GM10266 (cell line): ENCODE data around the gene TMEM255B.
A peak's percentile ranks its signal among the peaks of the same experiment; 100 is the strongest.

ENCODE experiments used
- DNase-seq: peaks from one replicate; pipeline ENCODE4 v3.0.0; 2012; ENCODE audit errors: extremely low spot score
- TF ChIP-seq, protein P1 (sequence below): IDR thresholded peaks from 2 replicates; pipeline ENCODE4 v1.5.1; 2012; ENCODE audit warnings: mild to moderate bottlenecking, low read depth; ENCODE audit not compliant: control insufficient read depth, insufficient read depth; ENCODE audit errors: missing control alignments

TMEM255B gene

DNA sequence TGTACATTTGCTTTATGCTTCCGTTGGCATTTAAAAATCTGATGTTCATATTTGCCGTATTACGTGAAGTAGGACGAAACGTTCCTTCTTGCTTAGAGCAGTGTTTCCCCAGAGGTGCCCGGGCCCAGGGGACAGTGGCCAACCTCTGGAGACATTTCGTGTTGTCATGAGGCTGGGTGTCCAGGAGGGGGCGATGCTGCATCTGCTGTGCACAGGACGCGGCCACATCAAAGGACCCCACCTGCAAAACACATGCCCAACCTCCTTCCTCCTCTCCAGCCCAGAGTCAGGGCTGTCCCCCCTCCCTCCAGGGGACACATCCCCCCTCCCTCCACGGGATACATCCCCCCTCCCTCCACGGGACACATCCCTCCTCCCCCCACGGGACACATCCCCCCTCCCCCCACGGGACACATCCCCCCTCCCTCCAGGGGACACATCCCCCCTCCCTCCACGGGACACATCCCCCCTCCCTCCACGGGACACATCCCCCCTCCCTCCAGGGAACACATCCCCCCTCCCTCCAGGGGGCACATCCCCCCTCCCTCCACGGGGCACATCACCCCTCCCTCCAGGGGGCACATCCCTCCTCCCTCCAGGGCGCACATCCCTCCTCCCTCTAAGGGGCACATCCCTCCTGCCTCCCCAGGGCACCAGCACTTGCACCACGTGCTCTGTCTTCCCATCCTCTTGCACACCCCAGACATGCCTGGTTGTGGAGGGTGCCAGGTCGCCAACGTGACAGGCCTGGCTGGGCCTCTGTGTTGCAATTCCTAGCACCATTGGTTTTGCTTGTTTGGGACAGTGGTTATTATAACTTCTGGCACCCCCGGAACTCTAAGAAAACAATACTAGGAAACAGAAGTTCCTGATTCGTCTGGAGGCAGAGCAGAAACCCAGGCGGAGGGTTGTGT is 58.2 kb downstream of the TMEM255B start:
- peak; percentile 89 for DNase-seq

DNA sequence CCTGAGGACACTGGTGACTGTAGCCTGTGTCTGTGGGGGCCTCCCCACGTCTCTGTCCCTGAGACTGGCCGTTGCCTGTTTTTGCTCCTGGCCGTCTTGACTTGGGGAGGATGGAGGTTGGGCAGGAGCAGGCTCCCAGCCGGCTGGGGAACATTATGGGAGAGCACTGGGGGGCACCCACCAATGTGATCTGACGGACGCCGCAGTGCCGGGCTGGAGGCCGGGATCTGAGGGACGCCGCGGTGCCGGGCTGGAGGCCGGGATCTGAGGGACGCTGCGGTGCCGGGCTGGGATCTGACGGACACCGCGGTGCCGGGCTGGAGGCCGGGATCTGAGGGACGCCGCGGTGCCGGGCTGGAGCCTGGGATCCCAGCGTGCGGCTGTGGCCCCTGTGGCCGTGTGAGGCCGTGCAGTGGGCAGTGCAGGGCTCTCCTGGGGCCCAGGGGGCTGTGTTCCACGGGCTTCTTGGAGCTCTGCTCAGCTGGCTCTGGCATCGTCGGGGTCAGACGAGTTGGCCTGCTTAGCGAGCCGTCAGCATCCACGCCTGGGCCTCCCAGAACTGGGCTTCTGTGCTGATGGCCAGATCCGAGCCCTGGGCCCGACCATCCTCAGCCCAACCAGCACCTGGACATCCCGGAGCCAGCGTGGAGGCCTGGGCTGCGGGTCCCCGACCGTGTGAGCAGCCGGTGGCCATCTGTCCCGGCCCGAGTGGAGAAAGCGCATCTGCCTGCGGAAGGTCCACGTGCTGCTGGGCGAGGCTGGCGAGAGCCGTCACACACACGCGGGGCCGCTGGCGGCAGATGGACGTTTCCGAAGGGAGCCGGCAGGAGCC is 59.0 kb downstream of the TMEM255B start:
- DNase-seq: no peak
- TF ChIP-seq, protein P1, sequence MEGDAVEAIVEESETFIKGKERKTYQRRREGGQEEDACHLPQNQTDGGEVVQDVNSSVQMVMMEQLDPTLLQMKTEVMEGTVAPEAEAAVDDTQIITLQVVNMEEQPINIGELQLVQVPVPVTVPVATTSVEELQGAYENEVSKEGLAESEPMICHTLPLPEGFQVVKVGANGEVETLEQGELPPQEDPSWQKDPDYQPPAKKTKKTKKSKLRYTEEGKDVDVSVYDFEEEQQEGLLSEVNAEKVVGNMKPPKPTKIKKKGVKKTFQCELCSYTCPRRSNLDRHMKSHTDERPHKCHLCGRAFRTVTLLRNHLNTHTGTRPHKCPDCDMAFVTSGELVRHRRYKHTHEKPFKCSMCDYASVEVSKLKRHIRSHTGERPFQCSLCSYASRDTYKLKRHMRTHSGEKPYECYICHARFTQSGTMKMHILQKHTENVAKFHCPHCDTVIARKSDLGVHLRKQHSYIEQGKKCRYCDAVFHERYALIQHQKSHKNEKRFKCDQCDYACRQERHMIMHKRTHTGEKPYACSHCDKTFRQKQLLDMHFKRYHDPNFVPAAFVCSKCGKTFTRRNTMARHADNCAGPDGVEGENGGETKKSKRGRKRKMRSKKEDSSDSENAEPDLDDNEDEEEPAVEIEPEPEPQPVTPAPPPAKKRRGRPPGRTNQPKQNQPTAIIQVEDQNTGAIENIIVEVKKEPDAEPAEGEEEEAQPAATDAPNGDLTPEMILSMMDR: no peak

More for the DNA sequence above, 58.2 kb downstream of the TMEM255B start:
- TF ChIP-seq, protein P1: peak; percentile 76

DNA sequence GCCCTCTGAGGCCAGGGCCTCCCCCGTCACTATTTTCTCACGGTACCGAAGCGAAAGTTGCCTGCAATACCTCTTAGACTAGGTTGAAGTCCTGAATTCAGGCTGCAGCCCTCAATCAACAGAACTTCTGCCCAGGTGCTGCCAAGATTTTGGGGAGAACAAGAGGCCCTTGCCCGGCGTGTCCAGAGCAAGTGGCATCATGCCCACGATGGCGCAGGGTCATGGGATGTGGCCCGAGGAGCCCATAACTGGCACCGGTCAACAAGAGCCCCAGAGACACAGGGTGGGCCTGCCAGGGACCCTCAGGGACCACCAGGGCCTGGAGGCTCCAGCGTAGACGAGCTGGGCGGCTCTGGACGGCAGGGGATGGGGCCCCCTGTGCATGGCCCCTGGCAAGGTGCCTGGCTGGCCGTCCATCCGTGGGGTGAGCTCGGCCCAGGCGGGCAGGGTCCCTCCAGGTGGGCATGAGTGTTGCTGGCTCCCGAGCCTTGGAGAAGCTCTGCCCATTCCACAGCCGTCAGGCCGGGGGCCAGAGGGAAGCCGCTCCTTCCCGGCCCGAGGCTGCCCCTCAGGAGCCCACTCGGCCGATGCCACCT is 59.8 kb downstream of the TMEM255B start:
- TF ChIP-seq, protein P1: no peak
- no peak for DNase-seq

DNA sequence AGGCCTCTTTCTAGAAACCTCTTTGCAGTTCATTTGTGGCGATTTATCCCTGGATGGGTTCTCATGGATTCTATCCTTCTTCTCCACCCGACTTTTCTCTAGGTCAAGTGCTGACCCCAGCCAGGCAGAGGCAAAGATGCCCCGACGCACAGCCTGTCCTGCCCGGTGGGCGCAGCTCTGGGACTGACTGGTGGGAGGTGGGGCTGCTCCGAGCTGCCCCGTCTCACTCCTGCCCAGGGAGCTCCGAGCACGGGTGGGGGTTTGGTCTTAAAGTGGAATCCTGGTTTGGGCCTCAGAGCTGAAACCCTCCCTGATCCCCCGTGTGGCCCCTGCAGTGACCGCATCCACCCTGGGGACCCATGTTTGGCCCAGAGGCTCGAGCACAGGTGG is 60.3 kb downstream of the TMEM255B start:
- TF ChIP-seq, protein P1: no peak
- DNase-seq: no peak

DNA sequence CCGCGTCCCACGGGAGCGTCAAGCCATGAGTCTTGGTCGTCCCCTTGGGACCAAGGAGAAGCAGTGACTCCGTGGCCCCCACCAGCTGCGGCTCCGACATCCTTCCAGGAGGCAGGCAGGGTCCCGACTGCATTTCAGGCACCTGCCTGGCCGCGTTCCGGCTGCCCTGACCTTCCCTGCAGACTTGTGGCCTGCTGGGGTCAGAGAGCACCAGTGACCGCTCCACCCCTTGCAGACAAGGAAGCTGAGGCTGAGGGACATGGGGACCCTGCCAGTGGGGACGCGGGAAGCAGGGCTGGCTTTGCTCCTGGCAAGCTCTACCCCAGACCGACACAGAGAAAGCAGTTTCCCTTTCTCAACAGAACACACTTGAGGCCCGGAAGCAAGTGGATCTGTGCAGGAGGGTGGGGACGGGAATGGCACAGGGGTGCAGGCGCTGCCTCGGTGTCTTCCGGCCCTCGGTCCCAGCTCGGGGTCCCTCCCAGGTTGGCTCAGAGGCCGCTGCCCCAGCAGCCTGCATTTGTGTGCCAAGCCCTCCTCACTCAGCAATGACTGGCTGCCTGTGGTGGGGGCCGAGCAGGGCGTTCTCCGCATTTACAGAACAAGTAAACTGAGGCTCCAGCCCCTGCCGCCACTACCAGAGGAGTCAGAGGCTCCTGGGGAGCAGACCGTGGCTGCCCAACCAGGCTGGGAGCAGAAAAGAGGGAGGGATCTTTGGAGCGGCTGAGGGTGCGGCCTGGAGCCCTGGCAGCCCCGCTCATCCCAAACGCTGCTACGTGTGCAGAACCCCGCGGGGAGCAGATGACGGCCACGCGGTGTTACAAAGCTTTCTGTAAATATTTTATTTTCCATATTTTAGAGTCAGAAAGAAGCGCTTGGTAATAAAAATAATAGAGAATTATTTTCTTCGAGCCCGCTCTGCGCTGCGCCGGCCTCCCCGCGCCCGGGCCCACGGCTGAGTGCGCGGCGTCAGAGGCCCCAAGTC is 61.0 kb downstream of the TMEM255B start:
- TF ChIP-seq, protein P1: no peak
- no peak for DNase-seq

DNA sequence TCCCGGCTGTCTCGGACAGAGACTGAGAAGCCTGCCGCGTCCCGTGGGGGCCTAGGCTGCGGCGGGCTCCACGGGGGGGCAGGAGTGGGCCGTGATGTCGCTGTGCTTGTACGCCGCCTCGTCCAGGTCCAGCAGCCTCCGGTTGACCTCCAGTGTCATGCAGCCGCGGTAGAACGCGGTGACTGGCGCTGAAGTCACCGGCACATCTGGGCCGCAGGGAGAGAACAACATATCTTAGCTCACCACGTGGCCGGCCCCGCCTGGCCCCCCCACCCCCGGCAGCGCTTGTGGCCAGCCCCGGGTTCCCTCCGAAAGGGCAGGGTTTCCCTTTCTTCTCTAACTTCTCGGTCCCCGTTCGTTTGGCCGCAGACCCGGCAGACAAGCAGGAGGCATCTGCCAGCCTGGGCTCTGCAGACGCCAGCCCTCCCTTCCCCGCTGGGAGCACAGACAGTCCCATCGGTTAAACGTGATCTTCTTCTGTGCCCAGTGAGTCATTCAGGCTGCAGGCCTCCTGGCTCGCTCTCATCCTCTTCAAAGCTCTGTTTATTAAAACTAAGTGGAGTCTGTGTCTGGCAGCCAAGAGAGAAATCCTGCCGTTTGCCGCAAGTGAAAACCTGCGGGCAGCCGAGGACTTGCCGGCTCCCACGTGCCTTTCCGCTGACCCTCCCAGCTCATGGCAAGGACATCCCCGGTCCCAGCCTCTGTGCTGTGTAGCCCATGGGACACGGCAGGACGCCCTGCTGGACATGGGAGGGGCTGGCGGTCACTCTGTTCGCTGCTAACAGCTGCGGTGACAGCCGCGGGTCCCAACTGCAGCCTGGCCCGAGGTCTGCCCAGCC is 62.0 kb downstream of the TMEM255B start:
- TF ChIP-seq, protein P1: no peak
- DNase-seq: no peak
